Astrocyte of the hippocampus (primary cell): ENCODE results near the gene CD19.
A peak's percentile ranks its signal among the peaks of the same experiment; 100 is the strongest.
"Not testable (repeated sequence)": the region's sequence is repeated elsewhere in the genome, so short reads cannot be mapped to it uniquely, and the experiment has no call there.

Experiments
- DNase-seq: peaks from one replicate; pipeline ENCODE4 v3.0.0; 2011; ENCODE audit warnings: low read depth, low spot score

CD19 gene

GRCh38 chr16:28935924-28936783 lies 4.4 kb downstream of the CD19 start:
- DNase-seq = peak; percentile 56

- no peak for DNase-seq
Measured at GRCh38 chr16:28936784-28937155, 5.0 kb downstream of the CD19 start.

- no peak for DNase-seq
Measured at GRCh38 chr16:28937222-28937876, 5.6 kb downstream of the CD19 start.

- no peak for DNase-seq
Measured at GRCh38 chr16:28938721-28939120, 7.0 kb downstream of the CD19 start.

GRCh38 chr16:28939825-28940224 lies 8.1 kb downstream of the CD19 start:
- DNase-seq = not testable (repeated sequence)

GRCh38 chr16:28943281-28943680 lies 11.5 kb downstream of the CD19 start:
- DNase-seq = no peak

GRCh38 chr16:28946681-28947080 lies 14.9 kb downstream of the CD19 start:
- no peak for DNase-seq

- DNase-seq = peak; percentile 100
Measured at GRCh38 chr16:28950648-28951409, 19.1 kb downstream of the CD19 start, which contains the start of gene NFATC2IP. Gene NFATC2IP (plus strand): TSS chr16:28950937. CDS start chr16:28951012, 75 bp downstream.

- DNase-seq = no peak
Measured at GRCh38 chr16:28951410-28951943, 19.7 kb downstream of the CD19 start.

- DNase-seq = no peak
Measured at GRCh38 chr16:28958216-28958615, 26.4 kb downstream of the CD19 start.

- DNase-seq = no peak
Measured at GRCh38 chr16:28958836-28959235, 27.1 kb downstream of the CD19 start.

- DNase-seq = no peak
Measured at GRCh38 chr16:28964072-28964471, 32.3 kb downstream of the CD19 start.

- no peak for DNase-seq
Measured at GRCh38 chr16:28964496-28964895, 32.7 kb downstream of the CD19 start.

- no peak for DNase-seq
Measured at GRCh38 chr16:28967156-28967555, 35.4 kb downstream of the CD19 start.

GRCh38 chr16:28969696-28970095 lies 37.9 kb downstream of the CD19 start:
- DNase-seq = not testable (repeated sequence)

- DNase-seq = peak; percentile 83
Measured at GRCh38 chr16:28974007-28974436, 42.3 kb downstream of the CD19 start.

- peak; percentile 99 for DNase-seq
Measured at GRCh38 chr16:28974437-28975157, 42.8 kb downstream of the CD19 start, which contains the start of gene SPNS1. Gene SPNS1 (plus strand): TSS chr16:28974778. CDS start chr16:28975152, 374 bp downstream.

GRCh38 chr16:28975158-28975599 lies 43.4 kb downstream of the CD19 start:
- DNase-seq = peak; percentile 31

- DNase-seq = no peak
Measured at GRCh38 chr16:28977703-28978662, 46.2 kb downstream of the CD19 start.

GRCh38 chr16:28980330-28980729 lies 48.6 kb downstream of the CD19 start:
- not testable (repeated sequence) for DNase-seq
